ENCODE data around the gene EPB41L1. TPM values are rescaled to one million over a fixed set of nuclear protein-coding genes. Genes with fewer than 3 reads are reported as not detected.
A peak's percentile ranks its signal among the peaks of the same experiment; 100 is the strongest.

Gene EPB41L1
- polyA plus RNA-seq = 10 to 100 TPM; 10.5 to 26.5 (median 12.6) TPM
- long read RNA-seq, donor 1 = 0 reads
- long read RNA-seq, donor 2 = 0 reads
- long read RNA-seq, donor 3 = 0 reads
- long read RNA-seq, donor 4 = 0 reads
- long read RNA-seq, donor 5 = 0 reads
- long read RNA-seq, donor 6 = 0 reads
- long read RNA-seq, donor 7 = 0 reads
- long read RNA-seq, donor 8 = 0 reads
- long read RNA-seq, donor 9 = 0 reads
- long read RNA-seq, donor 10, full-length matches to known transcripts = 1 of 1 reads
- long read RNA-seq, donor 10, partial matches to known transcripts = 0 of 1 reads
- long read RNA-seq, donor 10, other reads (novel, unspliced or antisense) = 0 of 1 reads

- no peak for FAIRE-seq
- H3K36me3 ChIP-seq (ENCODE audit: control insufficient read depth in 3 of 3, insufficient read depth in 2 of 3, low read depth in 1 of 3, low read length in 3 of 3) = no peaks in the 10 kb centered on the region
- H3K27ac ChIP-seq (ENCODE audit: low read depth in 1 of 3, low read length in 2 of 3) = peak within 1 kb of the TSS in 1 of 3 donors; percentile 34
- H3K9me3 ChIP-seq (ENCODE audit: control insufficient read depth in 2 of 2, insufficient read depth in 1 of 2, low read depth in 1 of 2, low read length in 1 of 2) = no peaks in the 10 kb centered on the region
- DNase-seq = no peak
- H3K4me1 ChIP-seq (ENCODE audit: control insufficient read depth in 3 of 3, insufficient read depth in 2 of 3, low read depth in 1 of 3, low read length in 2 of 3) = peaks cover 0 to 21% (median 0%) of the 10 kb centered on the region in 3 donors
- WGBS, 3 donors = 17 to 39% (median 29%) methylated on average over 20 to 51 of the region's 51 CpGs
- H3K4me3 ChIP-seq (ENCODE audit: low read depth in 1 of 3, low read length in 3 of 3) = peak within 1 kb of the TSS in 2 of 3 donors; percentile 52 to 60
- no peaks in the 10 kb centered on the region for H3K27me3 ChIP-seq (ENCODE audit: control insufficient read depth in 3 of 3, insufficient read depth in 3 of 3, low read length in 3 of 3)
Measured at GRCh38 chr20:36154700-36155628, at the start of gene EPB41L1. EPB41L1 (plus strand) TSS chr20:36154740; CDS start chr20:36173778, 19,038 bp downstream.

GRCh38 chr20:36104856-36105255, 49.7 kb upstream of the EPB41L1 start:
- Histone ChIP-seq H3K4me3 (ENCODE audit: low read depth in 1 of 3, low read length in 3 of 3) (no peak overlapping the region), H3K27me3 (ENCODE audit: control insufficient read depth in 3 of 3, insufficient read depth in 3 of 3, low read length in 3 of 3) (no peaks in the 10 kb centered on the region), H3K9me3 (ENCODE audit: control insufficient read depth in 2 of 2, insufficient read depth in 1 of 2, low read depth in 1 of 2, low read length in 1 of 2) (no peaks in the 10 kb centered on the region), H3K36me3 (ENCODE audit: control insufficient read depth in 3 of 3, insufficient read depth in 2 of 3, low read depth in 1 of 3, low read length in 3 of 3) (peaks cover 0 to 16% (median 0%) of the 10 kb centered on the region in 3 donors), H3K4me1 (ENCODE audit: control insufficient read depth in 3 of 3, insufficient read depth in 2 of 3, low read depth in 1 of 3, low read length in 2 of 3) (peaks cover 4 to 60% (median 5%) of the 10 kb centered on the region in 3 donors), H3K27ac (ENCODE audit: low read depth in 1 of 3, low read length in 2 of 3) (peak overlapping the region in 1 of 3 donors; percentile 78)
- no peak for DNase-seq
- WGBS, 3 donors = 92 to 93% (median 93%) methylated on average over 10 of the region's 10 CpGs
- no peak for FAIRE-seq

GRCh38 chr20:36105711-36106226, 48.8 kb upstream of the EPB41L1 start:
- Histone ChIP-seq H3K9me3 (ENCODE audit: control insufficient read depth in 2 of 2, insufficient read depth in 1 of 2, low read depth in 1 of 2, low read length in 1 of 2) (no peaks in the 10 kb centered on the region), H3K27ac (ENCODE audit: low read depth in 1 of 3, low read length in 2 of 3) (peak overlapping the region in 1 of 3 donors; percentile 78), H3K27me3 (ENCODE audit: control insufficient read depth in 3 of 3, insufficient read depth in 3 of 3, low read length in 3 of 3) (no peaks in the 10 kb centered on the region), H3K4me3 (ENCODE audit: low read depth in 1 of 3, low read length in 3 of 3) (no peak overlapping the region), H3K4me1 (ENCODE audit: control insufficient read depth in 3 of 3, insufficient read depth in 2 of 3, low read depth in 1 of 3, low read length in 2 of 3) (peaks cover 4 to 61% (median 5%) of the 10 kb centered on the region in 3 donors), H3K36me3 (ENCODE audit: control insufficient read depth in 3 of 3, insufficient read depth in 2 of 3, low read depth in 1 of 3, low read length in 3 of 3) (peaks cover 0 to 18% (median 0%) of the 10 kb centered on the region in 3 donors)
- DNase-seq = peak in 1 of 2 donors; percentile 81
- WGBS, 3 donors = 0 to 47% (median 0%) methylated on average over 1 of the region's 1 CpG
- no peak for FAIRE-seq

- WGBS, 3 donors = 61 to 83% (median 79%) methylated on average over 5 of the region's 5 CpGs
- DNase-seq (no peak), FAIRE-seq (no peak)
- H3K27ac ChIP-seq (ENCODE audit: low read depth in 1 of 3, low read length in 2 of 3) = peak overlapping the region in 1 of 3 donors; percentile 78
- H3K4me3 ChIP-seq (ENCODE audit: low read depth in 1 of 3, low read length in 3 of 3) = no peak overlapping the region
- H3K9me3 ChIP-seq (ENCODE audit: control insufficient read depth in 2 of 2, insufficient read depth in 1 of 2, low read depth in 1 of 2, low read length in 1 of 2) = no peaks in the 10 kb centered on the region
- H3K27me3 ChIP-seq (ENCODE audit: control insufficient read depth in 3 of 3, insufficient read depth in 3 of 3, low read length in 3 of 3) = no peaks in the 10 kb centered on the region
- H3K36me3 ChIP-seq (ENCODE audit: control insufficient read depth in 3 of 3, insufficient read depth in 2 of 3, low read depth in 1 of 3, low read length in 3 of 3) = peaks cover 0 to 18% (median 0%) of the 10 kb centered on the region in 3 donors
- H3K4me1 ChIP-seq (ENCODE audit: control insufficient read depth in 3 of 3, insufficient read depth in 2 of 3, low read depth in 1 of 3, low read length in 2 of 3) = peaks cover 4 to 57% (median 5%) of the 10 kb centered on the region in 3 donors
Measured at GRCh38 chr20:36106606-36107005, 47.9 kb upstream of the EPB41L1 start.

- no peaks in the 10 kb centered on the region for H3K27me3 ChIP-seq (ENCODE audit: control insufficient read depth in 3 of 3, insufficient read depth in 3 of 3, low read length in 3 of 3)
- H3K36me3 ChIP-seq (ENCODE audit: control insufficient read depth in 3 of 3, insufficient read depth in 2 of 3, low read depth in 1 of 3, low read length in 3 of 3) = peaks cover 0 to 22% (median 0%) of the 10 kb centered on the region in 3 donors
- H3K9me3 ChIP-seq (ENCODE audit: control insufficient read depth in 2 of 2, insufficient read depth in 1 of 2, low read depth in 1 of 2, low read length in 1 of 2) = no peaks in the 10 kb centered on the region
- no peak overlapping the region for H3K27ac ChIP-seq (ENCODE audit: low read depth in 1 of 3, low read length in 2 of 3)
- FAIRE-seq = no peak
- WGBS, 3 donors = 63 to 83% (median 80%) methylated on average over 1 of the region's 1 CpG
- peaks cover 3 to 58% (median 5%) of the 10 kb centered on the region in 3 donors for H3K4me1 ChIP-seq (ENCODE audit: control insufficient read depth in 3 of 3, insufficient read depth in 2 of 3, low read depth in 1 of 3, low read length in 2 of 3)
- DNase-seq = peak in 1 of 2 donors; percentile 68
- H3K4me3 ChIP-seq (ENCODE audit: low read depth in 1 of 3, low read length in 3 of 3) = no peak overlapping the region
Measured at GRCh38 chr20:36107881-36108280, 46.7 kb upstream of the EPB41L1 start.

- WGBS, 3 donors = 87 to 91% (median 90%) methylated on average over 6 of the region's 6 CpGs
- H3K27ac ChIP-seq (ENCODE audit: low read depth in 1 of 3, low read length in 2 of 3) = no peak overlapping the region
Measured at GRCh38 chr20:36109251-36109947, 45.1 kb upstream of the EPB41L1 start.

GRCh38 chr20:36110994-36111393, 43.5 kb upstream of the EPB41L1 start:
- Histone ChIP-seq H3K9me3 (ENCODE audit: control insufficient read depth in 2 of 2, insufficient read depth in 1 of 2, low read depth in 1 of 2, low read length in 1 of 2) (no peaks in the 10 kb centered on the region), H3K27me3 (ENCODE audit: control insufficient read depth in 3 of 3, insufficient read depth in 3 of 3, low read length in 3 of 3) (no peaks in the 10 kb centered on the region), H3K4me3 (ENCODE audit: low read depth in 1 of 3, low read length in 3 of 3) (no peak overlapping the region), H3K36me3 (ENCODE audit: control insufficient read depth in 3 of 3, insufficient read depth in 2 of 3, low read depth in 1 of 3, low read length in 3 of 3) (peaks cover 0 to 20% (median 0%) of the 10 kb centered on the region in 3 donors), H3K4me1 (ENCODE audit: control insufficient read depth in 3 of 3, insufficient read depth in 2 of 3, low read depth in 1 of 3, low read length in 2 of 3) (peaks cover 0 to 27% (median 5%) of the 10 kb centered on the region in 3 donors), H3K27ac (ENCODE audit: low read depth in 1 of 3, low read length in 2 of 3) (no peak overlapping the region)
- no peak for DNase-seq
- FAIRE-seq = no peak

More at GRCh38 chr20:36109251-36109947, 45.1 kb upstream of the EPB41L1 start:
- peaks cover 0 to 43% (median 5%) of the 10 kb centered on the region in 3 donors for H3K4me1 ChIP-seq (ENCODE audit: control insufficient read depth in 3 of 3, insufficient read depth in 2 of 3, low read depth in 1 of 3, low read length in 2 of 3)
- FAIRE-seq (no peak), DNase-seq (no peak)
- H3K4me3 ChIP-seq (ENCODE audit: low read depth in 1 of 3, low read length in 3 of 3) = no peak overlapping the region
- H3K36me3 ChIP-seq (ENCODE audit: control insufficient read depth in 3 of 3, insufficient read depth in 2 of 3, low read depth in 1 of 3, low read length in 3 of 3) = peaks cover 0 to 22% (median 0%) of the 10 kb centered on the region in 3 donors
- no peaks in the 10 kb centered on the region for H3K27me3 ChIP-seq (ENCODE audit: control insufficient read depth in 3 of 3, insufficient read depth in 3 of 3, low read length in 3 of 3)
- no peaks in the 10 kb centered on the region for H3K9me3 ChIP-seq (ENCODE audit: control insufficient read depth in 2 of 2, insufficient read depth in 1 of 2, low read depth in 1 of 2, low read length in 1 of 2)
